Right ventricle myocardium superior (tissue), 1 donor: ENCODE results near the gene SUPT3H. TPM values are rescaled to one million over a fixed set of nuclear protein-coding genes. Genes with fewer than 3 reads are reported as not detected.
"Not testable (repeated sequence)": the region's sequence is repeated elsewhere in the genome, so short reads cannot be mapped to it uniquely, and the experiment has no call there.

ENCODE experiments used
- ATAC-seq: fragments of 200-7000 bp; cut with Tn5 transposase; one replicate; pipeline ENCODE4 v1.9.1; 2020; ENCODE audit warnings: mild to moderate bottlenecking; ENCODE audit not compliant: poor library complexity
- DNase-seq: peaks from one replicate; pipeline ENCODE4 v3.0.0-alpha.2; 2020
- intact Hi-C: fragments of 100-400 bp; cut with DNase I; formaldehyde crosslinking; loops from one replicate; pipeline ENCODE4 v1.11.2; 2022
- total RNA-seq: library from RNA; stranded (reverse); fragmentation: NEBNext Ultra II Directional; extraction: Animal tissue kit (Norgen Biotek cat#: 25700); gene quantifications from one replicate; pipeline ENCODE4 v1.2.1, GENCODE V29; 2021
- donor health status: DM: no; HTN: yes; CAD: no; lungs with severe emphysema.

SUPT3H gene
- total RNA-seq, 1 donor from 2014 or later = 3.4 TPM

DNA sequence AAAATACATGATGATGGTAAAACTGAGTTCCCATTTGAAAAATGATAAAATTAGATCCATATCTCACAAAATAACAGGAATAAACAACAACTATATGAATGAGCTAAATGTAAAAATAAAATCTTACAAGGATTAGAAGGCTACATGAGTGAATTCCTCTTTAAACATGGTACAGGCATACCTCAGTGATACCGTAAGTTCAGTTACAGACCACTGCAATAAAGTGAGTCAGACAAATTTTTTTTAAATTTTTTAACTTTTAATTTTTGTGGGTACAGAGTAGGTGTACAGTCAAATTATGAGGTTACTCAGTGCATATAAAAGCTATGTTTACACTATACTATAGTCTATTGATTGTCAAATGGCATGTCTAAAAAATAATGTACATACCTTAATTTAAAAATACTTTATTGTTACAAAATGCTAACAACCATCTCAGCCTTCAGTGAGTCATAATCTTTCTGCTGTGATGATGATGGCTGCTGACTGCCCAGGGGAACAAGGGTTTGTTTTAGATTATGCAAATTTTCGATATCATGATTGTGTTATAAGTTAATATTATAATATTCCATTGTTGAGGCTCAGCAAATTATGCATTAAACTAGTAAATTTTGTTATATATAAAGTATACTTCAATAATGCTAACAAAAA lies 272.4 kb downstream of the SUPT3H start:
- intact Hi-C loops = no loop called here
- ATAC-seq (no peak), DNase-seq (no peak)

GRCh38 chr6:45104429-45104828 lies 273.3 kb downstream of the SUPT3H start:
- intact Hi-C loops = no loop called here
- no peak for DNase-seq
- ATAC-seq = no peak

DNA sequence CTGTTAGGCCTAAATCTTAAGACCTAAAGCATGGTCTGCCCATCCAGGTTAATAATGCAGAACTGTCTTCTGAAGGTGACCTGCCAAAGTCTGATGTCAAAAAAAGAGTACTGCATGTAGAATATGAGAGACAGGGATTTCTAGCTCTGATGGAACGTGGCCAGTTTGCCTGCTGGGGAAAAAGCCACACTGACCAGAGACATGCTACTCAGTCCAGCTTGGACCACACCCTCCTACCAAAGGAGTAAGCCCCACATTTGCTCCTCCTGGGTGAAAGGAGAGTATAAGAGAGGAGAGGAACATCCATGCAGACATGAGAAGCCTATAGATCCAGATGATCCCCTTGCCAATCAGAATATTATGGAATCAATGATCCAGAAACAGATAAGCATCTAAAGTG lies 279.5 kb downstream of the SUPT3H start:
- ATAC-seq = no peak
- intact Hi-C loops = no loop called here

GRCh38 chr6:45094831-45095230 lies 282.9 kb downstream of the SUPT3H start:
- intact Hi-C loops = no loop called here
- no peak for DNase-seq
- ATAC-seq = no peak

More for the DNA sequence above, 279.5 kb downstream of the SUPT3H start:
- DNase-seq = no peak

GRCh38 chr6:45092135-45092534 lies 285.6 kb downstream of the SUPT3H start:
- DNase-seq = no peak
- ATAC-seq = no peak
- intact Hi-C loops = no loop called here

GRCh38 chr6:45086360-45087084 lies 291.2 kb downstream of the SUPT3H start:
- ATAC-seq (no peak), DNase-seq (no peak)
- intact Hi-C loops = no loop called here

GRCh38 chr6:45084257-45084656 lies 293.5 kb downstream of the SUPT3H start:
- no peak for DNase-seq
- intact Hi-C loops = no loop called here
- no peak for ATAC-seq

DNA sequence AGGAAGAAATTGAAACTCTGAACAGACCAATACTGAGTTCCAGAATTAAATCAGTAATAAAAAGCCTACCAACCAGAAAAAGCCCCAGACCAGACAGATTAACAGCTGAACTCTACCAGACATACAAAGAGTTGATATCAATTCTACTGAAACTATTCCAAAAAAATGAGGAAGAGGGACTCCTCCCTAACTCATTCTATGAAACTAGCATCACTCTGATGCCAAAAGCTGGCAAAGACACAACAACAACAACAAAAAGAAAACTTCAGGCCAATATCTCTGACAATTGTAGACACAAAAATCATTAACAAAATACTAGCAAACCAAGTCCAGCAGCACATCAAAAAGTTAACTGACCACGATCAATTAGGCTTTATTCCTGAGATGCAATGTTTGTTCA lies 295.6 kb downstream of the SUPT3H start:
- DNase-seq (no peak), ATAC-seq (no peak)
- intact Hi-C loops = no loop called here

DNA sequence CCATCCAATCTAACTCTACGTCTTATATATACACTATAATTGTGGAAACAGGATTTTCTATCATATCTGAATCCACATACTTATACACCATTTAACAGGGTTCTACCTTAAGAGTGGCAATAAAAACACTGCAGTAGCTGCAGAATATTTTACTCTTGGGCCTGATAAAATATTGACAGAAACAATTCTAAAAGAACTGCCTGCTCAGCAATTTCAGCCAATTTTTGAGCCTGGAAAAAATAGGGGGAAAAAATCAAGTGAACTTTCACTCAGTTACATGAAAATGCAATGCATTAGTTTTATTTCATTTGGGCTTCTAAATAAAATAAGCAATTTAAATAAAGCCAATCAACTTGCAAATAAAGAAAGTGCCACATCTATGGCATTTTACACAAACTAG lies 296.1 kb downstream of the SUPT3H start:
- intact Hi-C loops = no loop called here
- ATAC-seq (no peak), DNase-seq (no peak)

DNA sequence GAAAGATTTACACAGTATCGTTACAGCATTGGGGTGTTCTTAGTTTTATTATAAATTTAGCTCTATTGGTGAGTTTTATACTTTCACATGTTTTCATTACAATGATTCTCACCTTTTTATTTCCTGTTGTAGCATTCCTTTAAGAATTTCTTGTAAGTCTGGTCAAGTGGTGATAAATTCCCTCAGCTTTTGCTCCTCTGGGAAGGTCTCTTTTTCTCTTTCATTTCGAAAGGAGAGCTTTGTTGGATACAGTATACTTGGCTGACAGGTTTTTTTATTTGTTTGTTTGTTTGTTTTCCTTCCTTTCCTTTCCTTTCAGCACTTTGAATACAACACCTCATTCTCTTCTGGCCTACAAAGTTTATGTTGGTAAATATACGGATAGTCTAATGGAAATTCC lies 299.3 kb downstream of the SUPT3H start:
- no peak for DNase-seq
- no peak for ATAC-seq
- intact Hi-C loops = no loop called here

- DNase-seq (no peak), ATAC-seq (no peak)
- intact Hi-C loops = no loop called here
These were observed 301.4 kb downstream of the SUPT3H start for GRCh38 chr6:45076217-45076930.

DNA sequence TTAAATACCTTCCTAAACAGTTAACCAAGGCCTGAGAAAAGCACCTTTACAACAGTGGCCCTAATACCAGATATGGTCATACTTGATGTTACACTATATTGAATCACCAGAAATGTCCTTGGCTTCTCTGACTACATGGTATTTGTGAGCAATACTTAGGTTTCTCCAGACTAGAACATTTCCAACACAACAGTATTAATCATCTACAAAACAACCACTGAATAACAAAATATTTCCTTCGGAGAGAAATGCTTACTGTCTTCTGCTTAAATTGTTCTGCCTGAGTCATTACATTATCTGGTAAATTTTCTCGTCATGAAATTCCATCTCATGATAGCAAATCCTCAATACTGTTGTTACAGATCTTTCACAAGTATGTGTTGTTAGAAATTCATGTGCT lies 302.5 kb downstream of the SUPT3H start:
- no peak for ATAC-seq
- DNase-seq = no peak
- intact Hi-C loops = no loop called here

DNA sequence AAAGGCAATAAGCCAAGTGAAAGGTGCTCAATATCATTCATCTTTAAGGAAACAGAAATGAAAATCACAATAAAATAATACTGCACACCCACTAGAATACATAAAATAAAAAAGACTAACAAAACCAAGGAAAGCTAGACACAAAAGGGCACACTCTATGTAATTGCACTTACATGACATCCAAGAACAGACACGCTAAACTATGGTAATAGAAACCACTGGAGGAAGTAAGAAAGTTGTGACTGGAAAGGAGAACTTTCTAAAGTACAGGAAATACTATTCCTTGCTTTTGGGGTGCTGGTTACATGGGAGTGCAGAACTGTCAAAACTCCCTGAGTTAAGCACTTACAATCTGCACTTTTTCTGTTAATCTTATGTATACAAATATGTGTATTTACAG lies 303.3 kb downstream of the SUPT3H start:
- no peak for DNase-seq
- intact Hi-C loops = no loop called here
- no peak for ATAC-seq

DNA sequence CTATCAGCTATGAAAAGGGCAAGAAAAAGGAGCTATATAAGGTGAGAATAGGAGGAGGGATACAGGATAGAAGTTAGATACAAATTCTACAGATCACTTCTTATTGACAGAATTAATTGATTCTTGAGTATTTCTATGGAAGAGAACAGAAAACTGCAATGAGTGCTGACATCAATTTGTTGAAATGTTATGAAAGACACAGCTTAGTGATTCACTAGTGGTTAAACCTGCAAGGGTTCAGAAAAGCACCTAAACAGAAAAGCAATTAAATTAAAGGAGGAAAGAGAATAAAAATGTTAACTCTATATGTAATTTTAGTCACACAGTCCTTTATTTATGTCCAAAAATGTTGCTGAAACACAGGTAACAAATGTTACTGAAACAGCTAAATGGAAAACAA lies 304.0 kb downstream of the SUPT3H start:
- ATAC-seq (no peak), DNase-seq (no peak)
- intact Hi-C loops = no loop called here

DNA sequence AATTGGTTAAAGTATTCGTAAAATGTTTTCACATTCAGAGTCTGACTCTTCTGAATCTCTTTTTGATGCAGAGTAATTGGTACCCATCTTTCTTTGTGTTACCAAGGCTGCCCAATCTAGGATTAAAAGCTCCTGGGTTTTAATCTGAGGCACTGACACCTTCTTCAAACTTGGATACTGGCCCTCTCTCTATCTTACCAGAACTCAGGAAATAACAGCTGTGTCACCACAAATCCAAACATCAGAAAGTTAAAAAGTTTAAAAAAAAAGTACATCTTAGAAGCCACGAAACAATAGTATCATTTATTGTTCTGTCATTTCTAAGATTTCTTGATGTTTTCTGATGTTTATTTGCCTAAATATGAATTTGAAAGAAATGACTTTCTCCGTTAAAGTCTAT lies 305.1 kb downstream of the SUPT3H start:
- intact Hi-C loops = no loop called here
- DNase-seq (no peak), ATAC-seq (no peak)

GRCh38 chr6:45072016-45072415 lies 305.7 kb downstream of the SUPT3H start:
- intact Hi-C loops = no loop called here
- DNase-seq (no peak), ATAC-seq (no peak)

GRCh38 chr6:45069091-45069490 lies 308.6 kb downstream of the SUPT3H start:
- intact Hi-C loops = no loop called here
- ATAC-seq (no peak), DNase-seq (no peak)

GRCh38 chr6:45067446-45067845 lies 310.3 kb downstream of the SUPT3H start:
- ATAC-seq, intact Hi-C loops, DNase-seq: not testable (repeated sequence)

DNA sequence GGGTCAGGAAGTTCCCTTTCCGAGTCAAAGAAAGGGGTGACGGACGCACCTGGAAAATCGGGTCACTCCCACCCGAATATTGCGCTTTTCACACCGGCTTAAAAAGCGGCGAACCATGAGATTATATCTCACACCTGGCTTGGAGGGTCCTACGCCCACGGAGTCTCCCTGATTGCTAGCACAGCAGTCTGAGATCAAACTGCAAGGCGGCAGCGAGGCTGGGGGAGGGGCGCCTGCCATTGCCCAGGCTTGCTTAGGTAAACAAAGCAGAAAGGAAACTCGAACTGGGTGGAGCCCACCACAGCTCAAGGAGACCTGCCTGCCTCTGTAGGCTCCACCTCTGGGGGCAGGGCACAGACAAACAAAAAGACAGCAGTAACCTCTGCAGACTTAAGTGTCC lies 315.1 kb downstream of the SUPT3H start:
- DNase-seq, ATAC-seq, intact Hi-C loops: not testable (repeated sequence)

- ATAC-seq = no peak
- intact Hi-C loops = no loop called here
- DNase-seq = no peak
These were observed 320.0 kb downstream of the SUPT3H start for GRCh38 chr6:45057711-45058110.
